HEK293T (cell line): ENCODE results near the gene LRRN4CL.

ENCODE experiments used
- BHLHE40 ChIP-seq: fragments of 450-650 bp; IDR thresholded peaks from 2 replicates; pipeline ENCODE4 v1.6.1; 2016; ENCODE audit warnings: mild to moderate bottlenecking, moderate library complexity, borderline replicate concordance
- ELF4 ChIP-seq: fragments of 450-650 bp; IDR thresholded peaks from 2 replicates; pipeline ENCODE4 v1.6.1; 2017; ENCODE audit warnings: antibody characterized with exemption
- FOXK2 ChIP-seq: fragments of 450-650 bp; IDR thresholded peaks from 2 replicates; pipeline ENCODE4 v1.6.1; 2016; ENCODE audit warnings: mild to moderate bottlenecking
- FOXM1 ChIP-seq: fragments of 450-650 bp; IDR thresholded peaks from 2 replicates; pipeline ENCODE4 v1.6.1; 2017; ENCODE audit warnings: mild to moderate bottlenecking, borderline replicate concordance
- L3MBTL2 ChIP-seq: fragments of 450-650 bp; conservative IDR thresholded peaks from 2 replicates; pipeline ENCODE4 v1.6.1; 2016; ENCODE audit warnings: mild to moderate bottlenecking
- NFRKB ChIP-seq: fragments of 450-650 bp; IDR thresholded peaks from 2 replicates; pipeline ENCODE4 v1.6.1; 2016; ENCODE audit warnings: mild to moderate bottlenecking, moderate library complexity
- SUZ12 ChIP-seq: fragments of 450-650 bp; IDR thresholded peaks from 2 replicates; pipeline ENCODE4 v1.6.1; 2016; ENCODE audit warnings: mild to moderate bottlenecking
- TARDBP ChIP-seq: fragments of 450-650 bp; IDR thresholded peaks from 2 replicates; pipeline ENCODE4 v1.6.1; 2016
- ZNF384 ChIP-seq: fragments of 450-650 bp; IDR thresholded peaks from 2 replicates; pipeline ENCODE4 v1.6.1; 2016

DNA sequence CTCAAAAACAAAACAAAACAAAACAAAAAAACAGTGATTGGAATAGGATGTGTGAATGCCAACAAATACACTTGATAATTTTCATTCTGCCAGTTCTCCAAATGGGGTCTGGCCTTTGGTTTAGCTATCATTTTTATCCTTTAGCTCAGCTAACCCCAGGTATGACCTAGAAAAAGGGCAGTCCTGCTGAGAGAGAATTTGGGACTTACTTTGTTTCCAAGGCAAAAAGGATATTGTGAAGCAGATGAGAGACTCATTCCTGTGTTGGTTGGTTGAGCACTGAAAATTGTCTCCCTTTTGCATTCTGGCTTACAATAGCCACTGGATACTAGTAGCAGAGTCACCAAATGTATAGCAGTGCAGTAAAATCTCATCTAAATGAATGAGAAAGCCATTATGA is 47.9 kb upstream of the LRRN4CL start:
- TF ChIP-seq FOXM1 (no peak), L3MBTL2 (no peak), FOXK2 (no peak), TARDBP (no peak), BHLHE40 (no peak), NFRKB (no peak), SUZ12 (no peak), ZNF384 (no peak), ELF4 (no peak)
